ENCODE results near the gene OLA1.
A peak's percentile ranks its signal among the peaks of the same experiment; 100 is the strongest.

OLA1 gene

GRCh38 chr2:174059884-174060244 lies 188.5 kb downstream of the OLA1 start:
- no peak for DNase-seq

- DNase-seq, result no peak
These were observed 189.0 kb downstream of the OLA1 start for GRCh38 chr2:174059178-174059883.

GRCh38 chr2:174058456-174058855 lies 189.9 kb downstream of the OLA1 start:
- DNase-seq, result no peak

GRCh38 chr2:174058026-174058425 lies 190.3 kb downstream of the OLA1 start:
- no peak for DNase-seq

GRCh38 chr2:174054926-174055325 lies 193.4 kb downstream of the OLA1 start:
- no peak for DNase-seq

GRCh38 chr2:174053355-174054151 lies 194.8 kb downstream of the OLA1 start:
- no peak for DNase-seq

GRCh38 chr2:174052584-174052976 lies 195.8 kb downstream of the OLA1 start:
- no peak for DNase-seq

- DNase-seq, result no peak
These were observed 196.4 kb downstream of the OLA1 start for GRCh38 chr2:174051741-174052583.

- DNase-seq, result no peak
These were observed 197.3 kb downstream of the OLA1 start for GRCh38 chr2:174051068-174051467.

- DNase-seq, result no peak
These were observed 198.4 kb downstream of the OLA1 start for GRCh38 chr2:174049895-174050294.

GRCh38 chr2:174048243-174048642 lies 200.1 kb downstream of the OLA1 start:
- no peak for DNase-seq

GRCh38 chr2:174047746-174048145 lies 200.6 kb downstream of the OLA1 start:
- DNase-seq, result no peak

- no peak for DNase-seq
These were observed 202.2 kb downstream of the OLA1 start for GRCh38 chr2:174046172-174046571.

- DNase-seq, result no peak
These were observed 203.8 kb downstream of the OLA1 start for GRCh38 chr2:174044556-174044955.

- DNase-seq, result no peak
These were observed 208.0 kb downstream of the OLA1 start for GRCh38 chr2:174040417-174040701.

GRCh38 chr2:174039551-174040416 lies 208.5 kb downstream of the OLA1 start:
- peak; percentile 23 to 72 (median 56) for DNase-seq

GRCh38 chr2:174038462-174038861 lies 209.9 kb downstream of the OLA1 start:
- no peak for DNase-seq

GRCh38 chr2:174036825-174037224 lies 211.5 kb downstream of the OLA1 start:
- no peak for DNase-seq

- no peak for DNase-seq
These were observed 212.2 kb downstream of the OLA1 start for GRCh38 chr2:174035981-174036742.

GRCh38 chr2:174035117-174035635 lies 213.2 kb downstream of the OLA1 start:
- DNase-seq, result no peak

GRCh38 chr2:174033163-174033550 lies 215.2 kb downstream of the OLA1 start:
- no peak for DNase-seq

- no peak for DNase-seq
These were observed 217.1 kb downstream of the OLA1 start for GRCh38 chr2:174031226-174031625.

Data from activated naive CD4-positive, alpha-beta T cell (primary cell).